WTC11 (cell line): ENCODE data around the gene GK2. TPM values are rescaled to one million over a fixed set of nuclear protein-coding genes. Genes with fewer than 3 reads are reported as not detected.

Experiments used
- ATAC-seq: fragments of 200-7000 bp; cut with Tn5 transposase; 2 replicates; pipeline ENCODE4 v1.10.0; 2021; ENCODE audit warnings: mild to moderate bottlenecking, moderate library complexity
- CTCF ChIA-PET: fragments of 300-600 bp; sonication (Branson Sonifier 250); formaldehyde crosslinking; loops from one replicate; lab custom pipeline; 2021; ENCODE audit warnings: antibody characterized with exemption; lab: Charles Lee
- POLR2A ChIA-PET: fragments of 350-600 bp; sonication (Branson Sonifier 250); formaldehyde crosslinking; loops from one replicate; lab custom pipeline; 2021; ENCODE audit warnings: antibody characterized with exemption; lab: Charles Lee
- DNase-seq: peaks from one replicate; pipeline ENCODE4 v3.0.0; 2021; ENCODE audit warnings: low spot score
- H3K27ac Mint-ChIP-seq: 2 replicates; pipeline ENCODE4 v1.8.0; 2021; ENCODE audit warnings: mixed read lengths
- H3K27me3 Mint-ChIP-seq: 2 replicates; pipeline ENCODE4 v1.8.0; 2021; ENCODE audit warnings: low read depth, mild to moderate bottlenecking, moderate library complexity, mixed read lengths
- H3K36me3 Mint-ChIP-seq: 2 replicates; pipeline ENCODE4 v1.8.0; 2021; ENCODE audit warnings: mixed read lengths
- H3K4me1 Mint-ChIP-seq: 2 replicates; pipeline ENCODE4 v1.8.0; 2022; ENCODE audit warnings: mixed read lengths
- H3K4me3 Mint-ChIP-seq: 2 replicates; pipeline ENCODE4 v1.8.0; 2021; ENCODE audit warnings: mild to moderate bottlenecking, moderate library complexity, mixed read lengths
- H3K9me3 Mint-ChIP-seq: 2 replicates; pipeline ENCODE4 v1.8.0; 2021; ENCODE audit warnings: mixed read lengths
- ATF1 ChIP-seq: sonication (generic); formaldehyde crosslinking; IDR thresholded peaks from 2 replicates; pipeline ENCODE4 v1.8.1; 2023; ENCODE audit warnings: mild to moderate bottlenecking, moderate library complexity, missing genetic modification reagents
- E2F4 ChIP-seq: sonication (generic); formaldehyde crosslinking; IDR thresholded peaks from 2 replicates; pipeline ENCODE4 v1.8.1; 2022; ENCODE audit warnings: low read depth, mild to moderate bottlenecking, moderate library complexity, missing genetic modification reagents, borderline replicate concordance
- FOXK1 ChIP-seq: sonication (generic); formaldehyde crosslinking; IDR thresholded peaks from 2 replicates; pipeline ENCODE4 v1.8.0; 2022; ENCODE audit warnings: mild to moderate bottlenecking, moderate library complexity, missing genetic modification reagents
- FOXP1 ChIP-seq: sonication (generic); formaldehyde crosslinking; IDR thresholded peaks from 2 replicates; pipeline ENCODE4 v1.8.0; 2022; ENCODE audit warnings: missing genetic modification reagents, mild to moderate bottlenecking, moderate library complexity, borderline replicate concordance
- JUN ChIP-seq: sonication (generic); formaldehyde crosslinking; IDR thresholded peaks from 2 replicates; pipeline ENCODE4 v1.8.0; 2023; ENCODE audit warnings: mild to moderate bottlenecking, missing genetic modification reagents
- KAT7 ChIP-seq: sonication (generic); formaldehyde crosslinking; IDR thresholded peaks from 2 replicates; pipeline ENCODE4 v1.8.1; 2023; ENCODE audit warnings: missing genetic modification reagents, mild to moderate bottlenecking, borderline replicate concordance
- MAX ChIP-seq: sonication (generic); formaldehyde crosslinking; IDR thresholded peaks from 2 replicates; pipeline ENCODE4 v1.8.0; 2022; ENCODE audit warnings: mild to moderate bottlenecking, missing genetic modification reagents
- MYBL2 ChIP-seq: sonication (generic); formaldehyde crosslinking; IDR thresholded peaks from 2 replicates; pipeline ENCODE4 v1.8.1; 2023; ENCODE audit warnings: mild to moderate bottlenecking, moderate library complexity, missing genetic modification reagents
- NFE2L1 ChIP-seq: sonication (generic); formaldehyde crosslinking; IDR thresholded peaks from 2 replicates; pipeline ENCODE4 v1.8.1; 2023; ENCODE audit warnings: missing genetic modification reagents
- NFYB ChIP-seq: sonication (generic); formaldehyde crosslinking; conservative IDR thresholded peaks from 2 replicates; pipeline ENCODE4 v1.8.0; 2022; ENCODE audit warnings: low read depth, missing genetic modification reagents
- PREB ChIP-seq: sonication (generic); formaldehyde crosslinking; IDR thresholded peaks from 2 replicates; pipeline ENCODE4 v1.8.1; 2022; ENCODE audit warnings: mild to moderate bottlenecking, missing genetic modification reagents, moderate library complexity, borderline replicate concordance
- PRRX2 ChIP-seq: fragments of 250-450 bp; sonication (Bioruptor Pico); IDR thresholded peaks from 2 replicates; pipeline ENCODE4 v1.8.0; 2021; ENCODE audit warnings: mild to moderate bottlenecking
- USF2 ChIP-seq: sonication (generic); formaldehyde crosslinking; IDR thresholded peaks from 2 replicates; pipeline ENCODE4 v1.8.1; 2023; ENCODE audit warnings: mild to moderate bottlenecking, missing genetic modification reagents, moderate library complexity
- ZBTB21 ChIP-seq: sonication (generic); formaldehyde crosslinking; IDR thresholded peaks from 2 replicates; pipeline ENCODE4 v1.8.1; 2023; ENCODE audit warnings: mild to moderate bottlenecking, missing genetic modification reagents, borderline replicate concordance
- ZBTB43 ChIP-seq: sonication (generic); formaldehyde crosslinking; IDR thresholded peaks from 2 replicates; pipeline ENCODE4 v1.8.1; 2023; ENCODE audit warnings: mild to moderate bottlenecking, missing genetic modification reagents
- ZMAT4 ChIP-seq: fragments of 250-450 bp; sonication (Bioruptor Pico); IDR thresholded peaks from 2 replicates; pipeline ENCODE4 v1.9.0; 2021; ENCODE audit warnings: mild to moderate bottlenecking
- ZNF219 ChIP-seq: sonication (generic); formaldehyde crosslinking; IDR thresholded peaks from 2 replicates; pipeline ENCODE4 v1.8.0; 2023; ENCODE audit warnings: missing genetic modification reagents, mild to moderate bottlenecking, borderline replicate concordance
- ZNF263 ChIP-seq: sonication (generic); formaldehyde crosslinking; IDR thresholded peaks from 2 replicates; pipeline ENCODE4 v1.8.1; 2022; ENCODE audit warnings: low read depth, mild to moderate bottlenecking, moderate library complexity, missing genetic modification reagents
- ZNF317 ChIP-seq: sonication (generic); formaldehyde crosslinking; IDR thresholded peaks from 2 replicates; pipeline ENCODE4 v1.8.1; 2023; ENCODE audit warnings: low read depth, mild to moderate bottlenecking, moderate library complexity, missing genetic modification reagents, borderline replicate concordance
- ZNF512 ChIP-seq: sonication (generic); formaldehyde crosslinking; IDR thresholded peaks from 2 replicates; pipeline ENCODE4 v1.8.1; 2022; ENCODE audit warnings: missing genetic modification reagents, borderline replicate concordance
- ZNF532 ChIP-seq: fragments of 250-450 bp; sonication (Bioruptor Pico); IDR thresholded peaks from 2 replicates; pipeline ENCODE4 v1.9.0; 2021; ENCODE audit warnings: mild to moderate bottlenecking, borderline replicate concordance
- ZSCAN18 ChIP-seq: fragments of 250-450 bp; sonication (Bioruptor Pico); IDR thresholded peaks from 2 replicates; pipeline ENCODE4 v2.1.2; 2022; ENCODE audit warnings: mild to moderate bottlenecking, moderate library complexity
- total RNA-seq: library from RNA; stranded (reverse); gene quantifications from 3 replicates; pipeline ENCODE4 v1.2.3, GENCODE V29; 2021

GK2 gene
- total RNA-seq, 1 experiment from 2014 or later = not detected

- Mint-ChIP-seq H3K4me1 (peaks cover 6% of the 10 kb centered on the region), H3K27ac (no peak overlapping the region), H3K27me3 (no peaks in the 10 kb centered on the region), H3K9me3 (no peaks in the 10 kb centered on the region), H3K4me3 (no peak overlapping the region), H3K36me3 (no peaks in the 10 kb centered on the region)
- TF ChIP-seq PREB (CRISPR knock-in tag) (no peak), FOXK1 (no peak), ZSCAN18 (CRISPR knock-in tag) (no peak), NFYB (no peak), ATF1 (CRISPR knock-in tag) (no peak), E2F4 (no peak), ZBTB43 (CRISPR knock-in tag) (no peak)
- ATAC-seq = no peak
- POLR2A ChIA-PET = no interaction called here
- DNase-seq = no peak
- CTCF ChIA-PET = no interaction called here
These were observed 44.0 kb downstream of the GK2 start for GRCh38 chr4:79364061-79364460.

- H3K36me3 Mint-ChIP-seq = no peaks in the 10 kb centered on the region
- ChIA-PET POLR2A (no interaction called here), CTCF (no interaction called here)
- no peak for ATAC-seq
- peaks cover 6% of the 10 kb centered on the region for H3K4me1 Mint-ChIP-seq
- H3K4me3 Mint-ChIP-seq = no peak overlapping the region
- H3K9me3 Mint-ChIP-seq = no peaks in the 10 kb centered on the region
- no peak for DNase-seq
- no peak overlapping the region for H3K27ac Mint-ChIP-seq
- no peaks in the 10 kb centered on the region for H3K27me3 Mint-ChIP-seq
- no peak for TF ChIP-seq NFYB
- no peak for TF ChIP-seq ZBTB21 (CRISPR knock-in tag)
- no peak for TF ChIP-seq MYBL2 (CRISPR knock-in tag)
- no peak for TF ChIP-seq JUN
- no peak for TF ChIP-seq ZNF219 (CRISPR knock-in tag)
- TF ChIP-seq ZNF317 (CRISPR knock-in tag) = no peak
- no peak for TF ChIP-seq PRRX2 (CRISPR knock-in tag)
- no peak for TF ChIP-seq FOXP1 (CRISPR knock-in tag)
- no peak for TF ChIP-seq ZNF263 (CRISPR knock-in tag)
- TF ChIP-seq MAX (CRISPR knock-in tag) = no peak
- TF ChIP-seq ZNF512 (CRISPR knock-in tag) = no peak
- no peak for TF ChIP-seq NFE2L1 (CRISPR knock-in tag)
- no peak for TF ChIP-seq ZNF532 (CRISPR knock-in tag)
- TF ChIP-seq ZMAT4 = no peak
- TF ChIP-seq USF2 = no peak
- TF ChIP-seq KAT7 (CRISPR knock-in tag) = no peak
These were observed 45.4 kb downstream of the GK2 start for GRCh38 chr4:79362626-79363025.
